Glutamatergic neuron (in vitro differentiated cells): ENCODE data around the gene NTHL1. TPM values are rescaled to one million over a fixed set of nuclear protein-coding genes. Genes with fewer than 3 reads are reported as not detected.
A peak's percentile ranks its signal among the peaks of the same experiment; 100 is the strongest.

Experiments used
- DNase-seq: peaks from one replicate; pipeline ENCODE4 v3.0.0; 2022
- H3K27ac Mint-ChIP-seq: one replicate; pipeline ENCODE4 v1.8.0; 2020; ENCODE audit warnings: mild to moderate bottlenecking, mixed read lengths, inconsistent platforms; ENCODE audit not compliant: unreplicated experiment
- H3K27me3 Mint-ChIP-seq: one replicate; pipeline ENCODE4 v1.8.0; 2020; ENCODE audit warnings: mild to moderate bottlenecking, moderate library complexity, mixed read lengths, inconsistent platforms; ENCODE audit not compliant: unreplicated experiment
- H3K36me3 Mint-ChIP-seq: one replicate; pipeline ENCODE4 v1.8.0; 2020; ENCODE audit warnings: mild to moderate bottlenecking, mixed read lengths, inconsistent platforms; ENCODE audit not compliant: unreplicated experiment
- H3K4me1 Mint-ChIP-seq: one replicate; pipeline ENCODE4 v1.8.0; 2020; ENCODE audit warnings: mild to moderate bottlenecking, low read depth, mixed read lengths, inconsistent platforms; ENCODE audit not compliant: unreplicated experiment
- H3K4me3 Mint-ChIP-seq: one replicate; pipeline ENCODE4 v1.8.0; 2020; ENCODE audit warnings: mild to moderate bottlenecking, mixed read lengths, inconsistent platforms; ENCODE audit not compliant: unreplicated experiment
- H3K9me3 Mint-ChIP-seq: one replicate; pipeline ENCODE4 v1.8.0; 2020; ENCODE audit warnings: mild to moderate bottlenecking, moderate library complexity, mixed read lengths, inconsistent platforms; ENCODE audit not compliant: unreplicated experiment
- total RNA-seq: library from RNA; stranded (reverse); fragmentation: NEBNext Ultra II Directional; extraction: Animal tissue kit (Norgen Biotek cat#: 25700); gene quantifications from one replicate; pipeline ENCODE4 v1.2.1, GENCODE V29; 2021; ENCODE audit not compliant: unreplicated experiment
- TF ChIP-seq, protein P1 (sequence below): fragments of 200-600 bp; sonication (generic); IDR thresholded peaks from one replicate; pipeline ENCODE4 v1.5.0; 2021; ENCODE audit not compliant: partially characterized antibody, unreplicated experiment

NTHL1 gene
- total RNA-seq, 1 donor from 2014 or later, result 194 TPM

DNA sequence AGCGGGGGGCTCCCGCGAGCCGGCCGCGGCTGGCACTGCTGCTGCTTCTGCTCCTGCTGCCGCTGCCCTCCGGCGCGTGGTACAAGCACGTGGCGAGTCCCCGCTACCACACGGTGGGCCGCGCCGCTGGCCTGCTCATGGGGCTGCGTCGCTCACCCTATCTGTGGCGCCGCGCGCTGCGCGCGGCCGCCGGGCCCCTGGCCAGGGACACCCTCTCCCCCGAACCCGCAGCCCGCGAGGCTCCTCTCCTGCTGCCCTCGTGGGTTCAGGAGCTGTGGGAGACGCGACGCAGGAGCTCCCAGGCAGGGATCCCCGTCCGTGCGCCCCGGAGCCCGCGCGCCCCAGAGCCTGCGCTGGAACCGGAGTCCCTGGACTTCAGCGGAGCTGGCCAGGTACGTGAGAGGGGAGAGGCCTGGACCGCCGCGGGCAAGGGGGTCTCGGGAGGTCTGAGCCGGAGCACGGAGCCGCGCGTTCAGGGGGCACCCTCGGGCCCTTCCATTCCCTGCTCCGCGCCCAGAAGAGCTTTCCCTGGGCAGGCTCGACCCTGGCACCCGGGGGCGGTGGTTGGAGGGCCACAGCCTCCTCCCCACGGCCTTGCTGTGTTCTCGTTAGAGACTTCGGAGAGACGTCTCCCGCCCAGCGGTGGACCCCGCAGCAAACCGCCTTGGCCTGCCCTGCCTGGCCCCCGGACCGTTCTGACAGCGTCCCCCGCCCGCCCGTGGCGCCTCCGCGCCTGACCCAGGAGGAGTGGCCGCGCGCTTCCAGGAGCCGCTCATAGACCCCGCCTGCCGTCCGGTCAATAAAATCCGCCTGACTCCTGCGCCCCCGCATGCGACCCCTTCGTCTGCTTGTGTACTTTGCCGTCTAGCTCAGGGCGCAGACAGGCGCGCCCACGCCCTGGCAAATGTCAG is 27.5 kb downstream of the NTHL1 start:
- no peaks in the 10 kb centered on the region for H3K36me3 Mint-ChIP-seq
- peak overlapping the region; percentile 64 for H3K4me3 Mint-ChIP-seq
- H3K9me3 Mint-ChIP-seq, result peaks cover 10% of the 10 kb centered on the region
- peak; percentile 28 for DNase-seq
- TF ChIP-seq, protein P1, sequence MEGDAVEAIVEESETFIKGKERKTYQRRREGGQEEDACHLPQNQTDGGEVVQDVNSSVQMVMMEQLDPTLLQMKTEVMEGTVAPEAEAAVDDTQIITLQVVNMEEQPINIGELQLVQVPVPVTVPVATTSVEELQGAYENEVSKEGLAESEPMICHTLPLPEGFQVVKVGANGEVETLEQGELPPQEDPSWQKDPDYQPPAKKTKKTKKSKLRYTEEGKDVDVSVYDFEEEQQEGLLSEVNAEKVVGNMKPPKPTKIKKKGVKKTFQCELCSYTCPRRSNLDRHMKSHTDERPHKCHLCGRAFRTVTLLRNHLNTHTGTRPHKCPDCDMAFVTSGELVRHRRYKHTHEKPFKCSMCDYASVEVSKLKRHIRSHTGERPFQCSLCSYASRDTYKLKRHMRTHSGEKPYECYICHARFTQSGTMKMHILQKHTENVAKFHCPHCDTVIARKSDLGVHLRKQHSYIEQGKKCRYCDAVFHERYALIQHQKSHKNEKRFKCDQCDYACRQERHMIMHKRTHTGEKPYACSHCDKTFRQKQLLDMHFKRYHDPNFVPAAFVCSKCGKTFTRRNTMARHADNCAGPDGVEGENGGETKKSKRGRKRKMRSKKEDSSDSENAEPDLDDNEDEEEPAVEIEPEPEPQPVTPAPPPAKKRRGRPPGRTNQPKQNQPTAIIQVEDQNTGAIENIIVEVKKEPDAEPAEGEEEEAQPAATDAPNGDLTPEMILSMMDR, result no peak
- H3K27me3 Mint-ChIP-seq, result peaks cover 16% of the 10 kb centered on the region
- H3K4me1 Mint-ChIP-seq, result peaks cover 10% of the 10 kb centered on the region
- H3K27ac Mint-ChIP-seq, result no peak overlapping the region

GRCh38 chr16:2019518-2019920 is 28.1 kb downstream of the NTHL1 start, which contains the start of gene NPW:
NPW (plus strand) TSS chr16:2019785.
- peaks cover 10% of the 10 kb centered on the region for H3K4me1 Mint-ChIP-seq
- peaks cover 14% of the 10 kb centered on the region for H3K27me3 Mint-ChIP-seq
- H3K4me3 Mint-ChIP-seq, result peak within 1 kb of the TSS; percentile 64
- TF ChIP-seq, protein P1, result no peak
- peak within 1 kb of the TSS; percentile 52 for H3K27ac Mint-ChIP-seq
- H3K36me3 Mint-ChIP-seq, result no peaks in the 10 kb centered on the region
- DNase-seq, result peak; percentile 39
- H3K9me3 Mint-ChIP-seq, result peaks cover 10% of the 10 kb centered on the region

DNA sequence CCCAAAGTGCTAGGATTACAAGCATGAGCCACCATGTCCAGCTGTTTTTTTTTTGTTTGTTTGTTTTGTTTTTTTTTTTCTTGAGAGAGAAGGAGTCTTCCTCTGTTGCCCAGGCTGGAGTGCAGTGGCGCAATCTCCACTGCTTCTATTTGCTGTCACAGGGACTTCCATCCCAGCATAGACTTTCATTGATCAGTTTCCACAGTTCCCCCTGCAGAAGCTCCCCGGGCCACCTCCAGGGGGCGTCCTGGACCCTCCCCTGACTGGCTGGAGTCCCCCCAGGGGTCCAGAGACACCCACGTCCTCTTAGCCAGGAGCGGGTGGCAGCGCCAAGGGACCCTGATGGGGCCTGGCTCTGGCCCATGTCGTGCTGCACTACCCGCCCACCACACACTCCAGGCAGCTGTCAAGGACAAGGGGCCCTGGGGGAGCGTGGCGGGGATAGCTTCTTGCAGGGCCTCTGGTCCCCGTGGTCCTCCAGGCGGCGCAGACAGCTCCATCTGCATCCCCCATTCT is 31.2 kb downstream of the NTHL1 start:
- Mint-ChIP-seq H3K27me3 (peaks cover 10% of the 10 kb centered on the region), H3K4me1 (peaks cover 8% of the 10 kb centered on the region), H3K9me3 (peaks cover 3% of the 10 kb centered on the region), H3K27ac (peak overlapping the region; percentile 33), H3K36me3 (no peaks in the 10 kb centered on the region), H3K4me3 (no peak overlapping the region)
- DNase-seq, result peak; percentile 72
- TF ChIP-seq, protein P1, result peak; percentile 70

DNA sequence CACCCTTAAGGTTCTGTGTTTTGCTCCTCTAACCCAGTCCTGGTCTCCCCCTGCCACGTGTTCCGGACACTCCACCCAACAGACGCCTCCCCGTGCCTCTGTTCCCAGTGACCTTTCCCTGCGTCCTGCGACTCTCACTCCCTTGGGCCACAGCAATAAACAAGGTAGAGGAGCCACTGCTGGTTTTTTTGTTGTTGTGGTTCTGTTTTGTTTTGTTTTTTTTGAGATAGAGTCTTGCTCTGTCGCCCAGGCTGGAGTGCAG is 31.8 kb downstream of the NTHL1 start:
- peaks cover 9% of the 10 kb centered on the region for H3K27me3 Mint-ChIP-seq
- peaks cover 4% of the 10 kb centered on the region for H3K9me3 Mint-ChIP-seq
- no peaks in the 10 kb centered on the region for H3K36me3 Mint-ChIP-seq
- DNase-seq, result no peak
- H3K4me1 Mint-ChIP-seq, result peaks cover 8% of the 10 kb centered on the region
- TF ChIP-seq, protein P1, result no peak
- peak overlapping the region; percentile 46 for H3K4me3 Mint-ChIP-seq
- peak overlapping the region; percentile 68 for H3K27ac Mint-ChIP-seq
